ENCODE measurements around the gene ACTR2.

Gene ACTR2

DNA sequence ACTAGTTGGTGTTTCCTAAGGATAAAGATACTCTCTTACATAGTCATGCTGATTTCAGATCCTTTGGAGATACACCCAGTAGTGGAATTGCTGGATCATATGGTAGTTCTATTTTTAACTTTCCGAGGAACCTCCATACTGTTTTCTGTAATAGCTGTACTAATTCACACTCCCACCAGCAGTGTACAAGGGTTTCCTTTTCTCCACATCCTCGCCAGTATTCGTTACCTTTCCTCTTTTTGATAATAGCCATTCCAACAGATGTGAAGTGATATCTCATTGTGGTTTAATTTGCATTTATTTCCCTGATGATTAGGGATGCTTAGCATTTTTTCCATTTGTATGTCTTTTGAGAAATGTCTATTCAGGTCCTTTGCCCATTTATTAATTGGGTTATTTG is 34.0 kb downstream of the ACTR2 start:
- WGBS, 2 experiments: 93 to 96% methylated on average over 3 of the region's 3 CpGs
- Histone ChIP-seq H3K4me1 (ENCODE audit: control insufficient read depth, insufficient read depth, low read length) (no peaks in the 10 kb centered on the region), H3K27ac (ENCODE audit: insufficient read depth, low read depth, low read length, poor library complexity, severe bottlenecking) (no peak overlapping the region), H3K9me3 (ENCODE audit: control insufficient read depth, low read length) (no peaks in the 10 kb centered on the region), H3K27me3 (ENCODE audit: control insufficient read depth, insufficient read depth, low read length, poor library complexity, severe bottlenecking) (no peaks in the 10 kb centered on the region), H3K4me3 (ENCODE audit: insufficient read depth, low read depth, low read length) (no peak overlapping the region), H3K36me3 (ENCODE audit: control insufficient read depth, insufficient read depth, low read length) (peaks cover 13% of the 10 kb centered on the region)

GRCh38 chr2:65263262-65263661 is 35.6 kb downstream of the ACTR2 start:
- peaks cover 17% of the 10 kb centered on the region for H3K36me3 ChIP-seq (ENCODE audit: control insufficient read depth, insufficient read depth, low read length)
- 93 to 100% methylated on average over 1 of the region's 1 CpG for WGBS, 2 experiments
- no peaks in the 10 kb centered on the region for H3K9me3 ChIP-seq (ENCODE audit: control insufficient read depth, low read length)
- no peak overlapping the region for H3K4me3 ChIP-seq (ENCODE audit: insufficient read depth, low read depth, low read length)
- H3K27ac ChIP-seq (ENCODE audit: insufficient read depth, low read depth, low read length, poor library complexity, severe bottlenecking): no peak overlapping the region
- H3K27me3 ChIP-seq (ENCODE audit: control insufficient read depth, insufficient read depth, low read length, poor library complexity, severe bottlenecking): no peaks in the 10 kb centered on the region
- no peaks in the 10 kb centered on the region for H3K4me1 ChIP-seq (ENCODE audit: control insufficient read depth, insufficient read depth, low read length)

- Histone ChIP-seq H3K27ac (ENCODE audit: insufficient read depth, low read depth, low read length, poor library complexity, severe bottlenecking) (no peak overlapping the region), H3K4me1 (ENCODE audit: control insufficient read depth, insufficient read depth, low read length) (no peaks in the 10 kb centered on the region), H3K27me3 (ENCODE audit: control insufficient read depth, insufficient read depth, low read length, poor library complexity, severe bottlenecking) (no peaks in the 10 kb centered on the region), H3K36me3 (ENCODE audit: control insufficient read depth, insufficient read depth, low read length) (peaks cover 17% of the 10 kb centered on the region), H3K9me3 (ENCODE audit: control insufficient read depth, low read length) (no peaks in the 10 kb centered on the region), H3K4me3 (ENCODE audit: insufficient read depth, low read depth, low read length) (no peak overlapping the region)
- WGBS, 2 experiments: 79 to 82% methylated on average over 7 of the region's 7 CpGs
Measured at GRCh38 chr2:65263986-65264385, 36.4 kb downstream of the ACTR2 start.

GRCh38 chr2:65264821-65265670 is 37.4 kb downstream of the ACTR2 start:
- Histone ChIP-seq H3K4me3 (ENCODE audit: insufficient read depth, low read depth, low read length) (no peak overlapping the region), H3K36me3 (ENCODE audit: control insufficient read depth, insufficient read depth, low read length) (peaks cover 17% of the 10 kb centered on the region), H3K27ac (ENCODE audit: insufficient read depth, low read depth, low read length, poor library complexity, severe bottlenecking) (no peak overlapping the region), H3K4me1 (ENCODE audit: control insufficient read depth, insufficient read depth, low read length) (no peaks in the 10 kb centered on the region), H3K27me3 (ENCODE audit: control insufficient read depth, insufficient read depth, low read length, poor library complexity, severe bottlenecking) (no peaks in the 10 kb centered on the region), H3K9me3 (ENCODE audit: control insufficient read depth, low read length) (no peaks in the 10 kb centered on the region)
- 59 to 62% methylated on average over 6 to 7 of the region's 8 CpGs for WGBS, 2 experiments

DNA sequence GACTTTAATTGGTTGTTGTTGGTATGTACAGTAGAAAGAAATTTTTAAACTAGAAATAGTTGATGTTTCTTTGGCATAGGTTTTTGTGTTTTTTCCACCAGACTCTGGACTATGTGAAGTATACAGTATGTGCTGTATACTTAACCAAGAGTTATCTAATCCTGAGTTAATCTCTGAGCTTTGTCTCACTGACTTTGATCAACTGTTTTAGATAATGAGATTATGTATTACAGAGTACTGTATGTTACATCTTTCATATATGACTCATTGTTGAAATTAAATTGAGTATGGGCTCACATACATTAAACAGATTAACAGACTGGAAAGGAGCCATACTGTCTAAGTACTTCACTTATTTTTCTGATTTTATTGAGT is 38.0 kb downstream of the ACTR2 start:
- Histone ChIP-seq H3K27me3 (ENCODE audit: control insufficient read depth, insufficient read depth, low read length, poor library complexity, severe bottlenecking) (no peaks in the 10 kb centered on the region), H3K9me3 (ENCODE audit: control insufficient read depth, low read length) (no peaks in the 10 kb centered on the region), H3K36me3 (ENCODE audit: control insufficient read depth, insufficient read depth, low read length) (peaks cover 17% of the 10 kb centered on the region), H3K4me3 (ENCODE audit: insufficient read depth, low read depth, low read length) (no peak overlapping the region), H3K4me1 (ENCODE audit: control insufficient read depth, insufficient read depth, low read length) (no peaks in the 10 kb centered on the region), H3K27ac (ENCODE audit: insufficient read depth, low read depth, low read length, poor library complexity, severe bottlenecking) (no peak overlapping the region)

DNA sequence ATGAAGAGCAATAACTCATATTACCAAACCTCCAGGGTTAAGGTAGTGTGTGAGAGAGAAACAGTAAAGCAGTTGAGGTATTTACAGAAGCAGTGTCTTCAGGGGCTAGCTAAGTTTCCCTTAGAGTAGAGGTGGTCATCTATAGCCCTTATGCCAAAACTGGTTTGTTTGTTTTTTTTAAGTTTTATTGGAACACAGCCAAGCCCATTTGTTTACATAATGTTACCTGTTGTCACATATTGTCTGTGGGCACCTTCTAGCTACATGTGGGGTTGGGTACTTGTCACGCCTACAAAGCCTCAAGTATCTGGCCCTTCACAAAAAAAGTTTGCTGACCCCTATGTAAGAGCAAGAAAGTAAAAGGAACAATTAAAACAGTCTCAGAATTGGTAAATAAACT is 39.4 kb downstream of the ACTR2 start:
- Histone ChIP-seq H3K36me3 (ENCODE audit: control insufficient read depth, insufficient read depth, low read length) (peaks cover 18% of the 10 kb centered on the region), H3K27ac (ENCODE audit: insufficient read depth, low read depth, low read length, poor library complexity, severe bottlenecking) (no peak overlapping the region), H3K27me3 (ENCODE audit: control insufficient read depth, insufficient read depth, low read length, poor library complexity, severe bottlenecking) (peaks cover 6% of the 10 kb centered on the region), H3K9me3 (ENCODE audit: control insufficient read depth, low read length) (no peaks in the 10 kb centered on the region), H3K4me3 (ENCODE audit: insufficient read depth, low read depth, low read length) (no peak overlapping the region), H3K4me1 (ENCODE audit: control insufficient read depth, insufficient read depth, low read length) (no peaks in the 10 kb centered on the region)
- 91 to 100% methylated on average over 1 of the region's 1 CpG for WGBS, 2 experiments

- H3K27ac ChIP-seq (ENCODE audit: insufficient read depth, low read depth, low read length, poor library complexity, severe bottlenecking): no peak overlapping the region
- no peaks in the 10 kb centered on the region for H3K4me1 ChIP-seq (ENCODE audit: control insufficient read depth, insufficient read depth, low read length)
- no peaks in the 10 kb centered on the region for H3K9me3 ChIP-seq (ENCODE audit: control insufficient read depth, low read length)
- peaks cover 13% of the 10 kb centered on the region for H3K27me3 ChIP-seq (ENCODE audit: control insufficient read depth, insufficient read depth, low read length, poor library complexity, severe bottlenecking)
- peaks cover 21% of the 10 kb centered on the region for H3K36me3 ChIP-seq (ENCODE audit: control insufficient read depth, insufficient read depth, low read length)
- 21 to 47% methylated on average over 3 of the region's 4 CpGs for WGBS, 2 experiments
- H3K4me3 ChIP-seq (ENCODE audit: insufficient read depth, low read depth, low read length): no peak overlapping the region
Measured at GRCh38 chr2:65268957-65269356, 41.3 kb downstream of the ACTR2 start.

DNA sequence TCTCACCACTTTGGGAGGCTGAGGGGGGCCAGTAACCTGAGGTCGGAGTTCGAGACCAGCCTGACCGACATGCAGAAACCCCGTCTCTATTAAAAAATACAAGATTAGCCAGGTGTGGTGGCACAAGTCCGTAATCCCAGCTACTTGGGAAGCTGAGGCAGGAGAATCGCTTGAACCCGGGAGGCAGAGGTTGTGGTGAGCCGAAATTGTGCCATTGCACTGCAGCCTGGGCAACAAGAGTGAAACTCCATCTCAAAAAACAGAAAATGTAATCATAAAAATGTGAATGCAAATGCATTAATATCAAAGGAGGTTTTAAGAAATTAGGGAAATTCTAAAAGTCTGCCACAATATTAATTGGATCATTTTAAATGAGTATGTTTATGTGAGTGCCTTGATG is 45.7 kb downstream of the ACTR2 start:
- Histone ChIP-seq H3K27me3 (ENCODE audit: control insufficient read depth, insufficient read depth, low read length, poor library complexity, severe bottlenecking) (peaks cover 31% of the 10 kb centered on the region), H3K27ac (ENCODE audit: insufficient read depth, low read depth, low read length, poor library complexity, severe bottlenecking) (no peak overlapping the region), H3K9me3 (ENCODE audit: control insufficient read depth, low read length) (no peaks in the 10 kb centered on the region), H3K4me3 (ENCODE audit: insufficient read depth, low read depth, low read length) (no peak overlapping the region), H3K36me3 (ENCODE audit: control insufficient read depth, insufficient read depth, low read length) (peaks cover 4% of the 10 kb centered on the region), H3K4me1 (ENCODE audit: control insufficient read depth, insufficient read depth, low read length) (peaks cover 16% of the 10 kb centered on the region)
- 92 to 95% methylated on average over 8 of the region's 8 CpGs for WGBS, 2 experiments

DNA sequence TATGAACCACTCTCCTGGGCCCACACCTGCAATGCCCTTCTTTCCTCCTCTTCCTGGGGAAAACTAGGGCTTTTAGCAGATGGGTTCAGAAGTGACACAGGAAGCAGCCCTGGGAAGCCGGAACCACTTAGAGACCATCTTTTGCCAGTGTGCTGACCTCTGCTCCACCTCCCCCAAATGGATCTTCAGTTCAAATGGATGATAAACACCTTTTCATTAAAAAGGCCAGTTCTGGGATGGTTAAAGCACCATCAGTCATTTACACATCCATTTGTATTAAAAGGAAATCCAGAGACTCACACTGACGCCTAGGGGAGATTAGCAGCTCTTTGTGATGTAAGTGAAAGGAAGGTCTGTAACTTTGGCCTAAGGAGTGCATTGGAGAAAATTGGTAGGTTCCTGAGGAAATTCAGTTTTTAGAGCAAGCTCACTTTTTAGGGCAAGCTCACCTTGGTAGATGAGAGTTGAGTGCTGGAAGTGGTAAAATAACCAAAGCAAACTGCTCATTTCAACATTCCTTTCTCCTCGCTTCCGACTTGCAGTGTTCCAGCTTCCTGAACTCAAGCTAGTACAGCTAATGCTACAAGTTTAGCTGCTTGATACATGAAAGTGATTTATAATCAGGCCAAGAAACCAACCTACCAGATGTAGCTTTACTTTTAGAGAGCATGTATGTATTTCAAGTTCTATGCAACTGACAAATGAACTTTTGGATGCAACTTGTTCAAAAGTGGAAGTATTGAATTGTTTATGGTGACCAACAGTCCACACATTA is 47.7 kb downstream of the ACTR2 start:
- WGBS, 2 experiments: 24 to 28% methylated on average over 2 to 4 of the region's 4 CpGs
- Histone ChIP-seq H3K4me1 (ENCODE audit: control insufficient read depth, insufficient read depth, low read length) (peaks cover 16% of the 10 kb centered on the region), H3K4me3 (ENCODE audit: insufficient read depth, low read depth, low read length) (no peak overlapping the region), H3K36me3 (ENCODE audit: control insufficient read depth, insufficient read depth, low read length) (peaks cover 4% of the 10 kb centered on the region), H3K27me3 (ENCODE audit: control insufficient read depth, insufficient read depth, low read length, poor library complexity, severe bottlenecking) (peaks cover 39% of the 10 kb centered on the region), H3K9me3 (ENCODE audit: control insufficient read depth, low read length) (no peaks in the 10 kb centered on the region), H3K27ac (ENCODE audit: insufficient read depth, low read depth, low read length, poor library complexity, severe bottlenecking) (no peak overlapping the region)

GRCh38 chr2:65276609-65277008 is 49.0 kb downstream of the ACTR2 start:
- H3K4me1 ChIP-seq (ENCODE audit: control insufficient read depth, insufficient read depth, low read length): peaks cover 16% of the 10 kb centered on the region
- H3K4me3 ChIP-seq (ENCODE audit: insufficient read depth, low read depth, low read length): no peak overlapping the region
- no peaks in the 10 kb centered on the region for H3K9me3 ChIP-seq (ENCODE audit: control insufficient read depth, low read length)
- H3K36me3 ChIP-seq (ENCODE audit: control insufficient read depth, insufficient read depth, low read length): peaks cover 4% of the 10 kb centered on the region
- H3K27me3 ChIP-seq (ENCODE audit: control insufficient read depth, insufficient read depth, low read length, poor library complexity, severe bottlenecking): peaks cover 34% of the 10 kb centered on the region
- WGBS, 2 experiments: 76 to 80% methylated on average over 5 of the region's 5 CpGs
- H3K27ac ChIP-seq (ENCODE audit: insufficient read depth, low read depth, low read length, poor library complexity, severe bottlenecking): no peak overlapping the region
